ENCODE measurements around the gene ZNF26.

DNA sequence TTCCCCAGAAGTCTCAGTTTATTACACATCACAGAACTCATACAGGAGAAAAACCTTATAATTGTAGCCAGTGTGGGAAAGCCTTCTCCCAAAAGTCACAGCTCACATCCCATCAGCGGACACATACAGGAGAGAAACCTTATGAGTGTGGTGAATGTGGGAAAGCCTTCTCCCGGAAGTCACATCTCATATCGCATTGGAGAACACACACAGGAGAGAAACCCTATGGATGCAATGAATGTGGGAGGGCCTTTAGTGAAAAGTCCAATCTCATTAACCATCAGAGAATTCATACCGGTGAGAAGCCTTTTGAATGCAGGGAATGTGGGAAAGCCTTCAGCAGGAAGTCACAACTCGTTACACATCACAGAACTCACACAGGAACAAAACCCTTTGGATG is 71.3 kb downstream of the ZNF26 start:
- TF ChIP-seq CTCF (conservative IDR thresholded peaks at IDR 0.05; ENCODE audit: low read length): no peak
- TF ChIP-seq EZH2phosphoT487 (IDR thresholded peaks at IDR 0.05; ENCODE audit: borderline replicate concordance, low read depth, low read length): no peak
